Liver (tissue), 9 donors: Measurements from ENCODE around the gene SLF1. TPM values are rescaled to one million over a fixed set of nuclear protein-coding genes. Genes with fewer than 3 reads are reported as not detected.

Source experiments
- DNase-seq: peaks from one replicate; pipeline ENCODE4 v3.0.0-alpha.2; 2017; ENCODE audit warnings: low spot score
- H3K27ac ChIP-seq, 2 donors: one replicate each; pipeline ENCODE4 v1.7.0; 2013; ENCODE audit warnings: inconsistent platforms in 2 of 2, low read length in 2 of 2, control low read depth in 1 of 2, low read depth in 1 of 2, mild to moderate bottlenecking in 1 of 2
- H3K27me3 ChIP-seq, 4 donors: one replicate each; pipeline versions ENCODE4 v1.6.1 to v1.7.0; 2013; ENCODE audit warnings: low read length in 3 of 4, inconsistent platforms in 1 of 4, mild to moderate bottlenecking in 1 of 4, moderate library complexity in 1 of 4; ENCODE audit not compliant: control insufficient read depth in 4 of 4, insufficient read depth in 4 of 4
- H3K36me3 ChIP-seq, 4 donors: one replicate each; pipeline versions ENCODE4 v1.6.1 to v1.7.0; 2013; ENCODE audit warnings: low read length in 3 of 4, mild to moderate bottlenecking in 3 of 4, low read depth in 1 of 4, moderate library complexity in 1 of 4; ENCODE audit not compliant: control insufficient read depth in 4 of 4, insufficient read depth in 3 of 4
- H3K4me1 ChIP-seq, 4 donors: one replicate each; pipeline versions ENCODE4 v1.6.1 to v1.7.0; 2013; ENCODE audit warnings: low read length in 3 of 4, mild to moderate bottlenecking in 3 of 4, moderate library complexity in 1 of 4; ENCODE audit not compliant: control insufficient read depth in 4 of 4, insufficient read depth in 4 of 4
- H3K4me3 ChIP-seq, 3 donors: one replicate each; pipeline versions ENCODE4 v1.6.1 to v1.7.0; 2013; ENCODE audit warnings: low read length in 3 of 3, control low read depth in 1 of 3, low read depth in 1 of 3, mild to moderate bottlenecking in 1 of 3
- H3K9ac ChIP-seq, 2 donors: one replicate each; pipeline ENCODE4 v1.7.0; 2013; ENCODE audit warnings: low read length in 2 of 2, mild to moderate bottlenecking in 2 of 2, moderate library complexity in 2 of 2, control low read depth in 1 of 2, low read depth in 1 of 2
- H3K9me3 ChIP-seq, 4 donors: one replicate each; pipeline versions ENCODE4 v1.6.1 to v1.7.0; 2013; ENCODE audit warnings: low read length in 3 of 4; ENCODE audit not compliant: control insufficient read depth in 4 of 4
- FOXA2 ChIP-seq: IDR thresholded peaks from 2 replicates; pipeline ENCODE4 v1.6.1; 2016; ENCODE audit warnings: antibody characterized with exemption
- GABPA ChIP-seq, 2 donors: IDR thresholded peaks in 1 of 2; conservative IDR thresholded peaks in 1 of 2; 2 replicates each; pipeline ENCODE4 v1.6.1; 2016; ENCODE audit warnings: antibody characterized with exemption in 2 of 2, mild to moderate bottlenecking in 1 of 2, moderate library complexity in 1 of 2
- HNF4A ChIP-seq, 2 donors: conservative IDR thresholded peaks; 2 replicates each; pipeline ENCODE4 v1.6.1; 2016; ENCODE audit warnings: antibody characterized with exemption in 2 of 2, mild to moderate bottlenecking in 2 of 2
- JUND ChIP-seq, 2 donors: IDR thresholded peaks; 2 replicates each; pipeline ENCODE4 v1.6.1; 2016; ENCODE audit warnings: antibody characterized with exemption in 2 of 2
- MAX ChIP-seq: IDR thresholded peaks from 2 replicates; pipeline ENCODE4 v1.6.1; 2016; ENCODE audit warnings: antibody characterized with exemption
- RAD21 ChIP-seq, 2 donors: IDR thresholded peaks; 2 replicates each; pipeline ENCODE4 v1.6.1; 2016; ENCODE audit warnings: antibody characterized with exemption in 2 of 2, mild to moderate bottlenecking in 2 of 2
- YY1 ChIP-seq: IDR thresholded peaks from 2 replicates; pipeline ENCODE4 v1.6.1; 2016; ENCODE audit warnings: antibody characterized with exemption, mild to moderate bottlenecking
- WGBS: extraction: QIAGEN DNeasy Blood & Tissue Kit; methylation state at CpG from one replicate; pipeline ENCODE4 v1.1.7; 2013; 5-methylcytosine and 5-hydroxymethylcytosine counted together
- polyA plus RNA-seq, 2 donors: library from polyadenylated mRNA; stranded (reverse) in 1 of 2; unstranded in 1 of 2; fragments of 200-250 nt in 1 of 2; fragments of >200 nt in 1 of 2; fragmentation: Nextera tagmentation in 1 of 2; extraction: Ambion mirVana in 1 of 2; gene quantifications; one replicate each; pipeline versions ENCODE4 v1.2.1 to v1.2.3, GENCODE V29; 2013 to 2015
- total RNA-seq, 2 donors: library from RNA; depleted of rRNA; stranded (reverse); fragments of >200 nt; gene quantifications; one replicate each; pipeline ENCODE4 v1.2.3, GENCODE V29; 2014
- TF ChIP-seq, protein P1 (sequence below): fragments of 150-350 bp; IDR thresholded peaks from 2 replicates; pipeline ENCODE4 v1.5.1; 2017; ENCODE audit warnings: improper control_type of control experiment, low read depth, low read length; ENCODE audit not compliant: missing input control
- TF ChIP-seq, protein P2 (sequence below): IDR thresholded peaks from 2 replicates; pipeline ENCODE4 v1.6.1; 2016; ENCODE audit warnings: antibody characterized with exemption, mild to moderate bottlenecking
- donor health status: healthy.
- donor health status: healthy.
- donor health status: healthy.
- donor health status: healthy.
- donor health status: healthy.

Gene SLF1
- total and polyA plus RNA-seq, 4 donors, result 0.63 to 6.3 (median 2.6) TPM

DNA sequence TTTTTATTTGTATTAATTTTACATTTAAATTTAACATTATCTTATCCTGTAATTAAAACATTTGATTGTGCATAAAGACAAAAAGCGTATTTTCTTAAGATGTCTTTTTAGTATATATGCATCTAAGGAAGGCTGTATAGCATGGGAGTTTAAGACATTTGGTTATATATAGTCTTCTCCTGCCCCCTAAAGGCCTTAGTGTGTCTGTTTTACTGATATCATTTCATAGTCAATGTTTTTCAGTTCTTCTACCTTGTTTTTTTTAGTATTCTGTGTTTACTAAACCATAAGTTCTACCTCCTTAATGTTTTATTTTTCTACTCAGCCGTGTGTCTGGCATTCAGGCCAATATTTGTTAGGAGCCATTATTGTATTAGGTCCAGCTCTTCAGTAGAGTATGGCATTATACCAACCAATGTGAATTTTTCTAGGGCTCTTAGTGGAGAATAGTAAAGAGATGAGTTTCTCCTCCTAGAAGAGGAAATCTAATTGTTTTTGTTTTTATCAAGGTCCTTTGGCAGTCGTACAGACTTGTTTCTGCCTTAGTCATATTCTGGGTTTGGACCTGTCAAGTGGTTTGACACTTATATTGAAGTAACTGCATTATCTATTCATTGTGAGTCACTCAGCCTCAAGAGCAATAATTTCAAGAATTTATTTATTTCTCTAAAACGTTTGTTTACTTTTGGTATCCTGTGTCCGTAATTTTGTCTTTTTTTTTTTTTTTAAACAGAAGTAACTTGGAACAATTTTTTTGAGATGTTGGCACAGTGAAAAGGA lies 74.8 kb downstream of the SLF1 start:
- TF ChIP-seq YY1, result no peak
- TF ChIP-seq, protein P1, sequence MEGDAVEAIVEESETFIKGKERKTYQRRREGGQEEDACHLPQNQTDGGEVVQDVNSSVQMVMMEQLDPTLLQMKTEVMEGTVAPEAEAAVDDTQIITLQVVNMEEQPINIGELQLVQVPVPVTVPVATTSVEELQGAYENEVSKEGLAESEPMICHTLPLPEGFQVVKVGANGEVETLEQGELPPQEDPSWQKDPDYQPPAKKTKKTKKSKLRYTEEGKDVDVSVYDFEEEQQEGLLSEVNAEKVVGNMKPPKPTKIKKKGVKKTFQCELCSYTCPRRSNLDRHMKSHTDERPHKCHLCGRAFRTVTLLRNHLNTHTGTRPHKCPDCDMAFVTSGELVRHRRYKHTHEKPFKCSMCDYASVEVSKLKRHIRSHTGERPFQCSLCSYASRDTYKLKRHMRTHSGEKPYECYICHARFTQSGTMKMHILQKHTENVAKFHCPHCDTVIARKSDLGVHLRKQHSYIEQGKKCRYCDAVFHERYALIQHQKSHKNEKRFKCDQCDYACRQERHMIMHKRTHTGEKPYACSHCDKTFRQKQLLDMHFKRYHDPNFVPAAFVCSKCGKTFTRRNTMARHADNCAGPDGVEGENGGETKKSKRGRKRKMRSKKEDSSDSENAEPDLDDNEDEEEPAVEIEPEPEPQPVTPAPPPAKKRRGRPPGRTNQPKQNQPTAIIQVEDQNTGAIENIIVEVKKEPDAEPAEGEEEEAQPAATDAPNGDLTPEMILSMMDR, result peak; percentile 37
- peak; percentile 72 to 75 for TF ChIP-seq RAD21 (IDR thresholded peaks at IDR 0.05)
- no peak for TF ChIP-seq MAX
- H3K9ac ChIP-seq, result no peak overlapping the region
- H3K4me3 ChIP-seq, result no peak overlapping the region
- H3K27ac ChIP-seq, result no peak overlapping the region
- H3K36me3 ChIP-seq, result peaks cover 0 to 8% (median 7%) of the 10 kb centered on the region in 4 donors
- WGBS, result 66% methylated on average over 5 of the region's 5 CpGs
- no peaks in the 10 kb centered on the region for H3K4me1 ChIP-seq
- DNase-seq, result no peak
- H3K27me3 ChIP-seq, result no peaks in the 10 kb centered on the region
- no peaks in the 10 kb centered on the region for H3K9me3 ChIP-seq

- no peak for DNase-seq
- Histone ChIP-seq H3K27ac (no peak overlapping the region), H3K4me1 (no peaks in the 10 kb centered on the region), H3K9me3 (no peaks in the 10 kb centered on the region), H3K4me3 (no peak overlapping the region), H3K36me3 (peaks cover 0 to 6% (median 5%) of the 10 kb centered on the region in 4 donors), H3K27me3 (no peaks in the 10 kb centered on the region), H3K9ac (no peak overlapping the region)
- no peak for TF ChIP-seq GABPA (IDR thresholded peaks at IDR 0.05 in 1 of 2, conservative IDR thresholded peaks at IDR 0.05 in 1 of 2)
- TF ChIP-seq FOXA2, result no peak
- WGBS, result 72% methylated on average over 1 of the region's 1 CpG
Observed at GRCh38 chr5:94693845-94694370, 75.4 kb downstream of the SLF1 start.

GRCh38 chr5:94694671-94695070 lies 76.2 kb downstream of the SLF1 start:
- H3K9ac ChIP-seq, result no peak overlapping the region
- TF ChIP-seq, protein P2, sequence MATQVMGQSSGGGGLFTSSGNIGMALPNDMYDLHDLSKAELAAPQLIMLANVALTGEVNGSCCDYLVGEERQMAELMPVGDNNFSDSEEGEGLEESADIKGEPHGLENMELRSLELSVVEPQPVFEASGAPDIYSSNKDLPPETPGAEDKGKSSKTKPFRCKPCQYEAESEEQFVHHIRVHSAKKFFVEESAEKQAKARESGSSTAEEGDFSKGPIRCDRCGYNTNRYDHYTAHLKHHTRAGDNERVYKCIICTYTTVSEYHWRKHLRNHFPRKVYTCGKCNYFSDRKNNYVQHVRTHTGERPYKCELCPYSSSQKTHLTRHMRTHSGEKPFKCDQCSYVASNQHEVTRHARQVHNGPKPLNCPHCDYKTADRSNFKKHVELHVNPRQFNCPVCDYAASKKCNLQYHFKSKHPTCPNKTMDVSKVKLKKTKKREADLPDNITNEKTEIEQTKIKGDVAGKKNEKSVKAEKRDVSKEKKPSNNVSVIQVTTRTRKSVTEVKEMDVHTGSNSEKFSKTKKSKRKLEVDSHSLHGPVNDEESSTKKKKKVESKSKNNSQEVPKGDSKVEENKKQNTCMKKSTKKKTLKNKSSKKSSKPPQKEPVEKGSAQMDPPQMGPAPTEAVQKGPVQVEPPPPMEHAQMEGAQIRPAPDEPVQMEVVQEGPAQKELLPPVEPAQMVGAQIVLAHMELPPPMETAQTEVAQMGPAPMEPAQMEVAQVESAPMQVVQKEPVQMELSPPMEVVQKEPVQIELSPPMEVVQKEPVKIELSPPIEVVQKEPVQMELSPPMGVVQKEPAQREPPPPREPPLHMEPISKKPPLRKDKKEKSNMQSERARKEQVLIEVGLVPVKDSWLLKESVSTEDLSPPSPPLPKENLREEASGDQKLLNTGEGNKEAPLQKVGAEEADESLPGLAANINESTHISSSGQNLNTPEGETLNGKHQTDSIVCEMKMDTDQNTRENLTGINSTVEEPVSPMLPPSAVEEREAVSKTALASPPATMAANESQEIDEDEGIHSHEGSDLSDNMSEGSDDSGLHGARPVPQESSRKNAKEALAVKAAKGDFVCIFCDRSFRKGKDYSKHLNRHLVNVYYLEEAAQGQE, result no peak
- TF ChIP-seq JUND (IDR thresholded peaks at IDR 0.05) (no peak), MAX (no peak), GABPA (IDR thresholded peaks at IDR 0.05 in 1 of 2, conservative IDR thresholded peaks at IDR 0.05 in 1 of 2) (no peak), RAD21 (IDR thresholded peaks at IDR 0.05) (no peak), HNF4A (conservative IDR thresholded peaks at IDR 0.05) (no peak), FOXA2 (no peak)
- DNase-seq, result no peak
- H3K36me3 ChIP-seq, result peaks cover 0 to 6% (median 3%) of the 10 kb centered on the region in 4 donors
- H3K4me1 ChIP-seq, result no peaks in the 10 kb centered on the region
- 98% methylated on average over 2 of the region's 2 CpGs for WGBS
- no peak overlapping the region for H3K4me3 ChIP-seq
- H3K9me3 ChIP-seq, result no peaks in the 10 kb centered on the region
- no peaks in the 10 kb centered on the region for H3K27me3 ChIP-seq
- H3K27ac ChIP-seq, result no peak overlapping the region
